Transverse colon (tissue), 4 donors: ENCODE data around the gene SLC39A8. TPM values are rescaled to one million over a fixed set of nuclear protein-coding genes. Genes with fewer than 3 reads are reported as not detected.

ENCODE experiments used
- DNase-seq: peaks from one replicate; pipeline ENCODE4 v3.0.0-alpha.2; 2019
- H3K27ac ChIP-seq, 4 donors: fragments of 200-600 bp; sonication (generic); 2 replicates each; pipeline ENCODE4 v1.5.1; 2016 to 2018; ENCODE audit warnings: inconsistent platforms in 4 of 4
- H3K27me3 ChIP-seq: fragments of 200-600 bp; sonication (generic); 2 replicates; pipeline ENCODE4 v1.5.1; 2017; ENCODE audit warnings: inconsistent platforms
- H3K36me3 ChIP-seq, 4 donors: fragments of 200-600 bp; sonication (generic); 2 replicates each; pipeline ENCODE4 v1.5.1; 2017 to 2019; ENCODE audit warnings: inconsistent platforms in 4 of 4
- H3K4me1 ChIP-seq, 4 donors: fragments of 200-600 bp; sonication (generic); 2 replicates each; pipeline ENCODE4 v1.5.1; 2017 to 2020; ENCODE audit warnings: inconsistent platforms in 4 of 4
- H3K4me3 ChIP-seq, 4 donors: fragments of 200-600 bp; sonication (generic); 1 replicate in 1 of 4; 2 replicates in 3 of 4; pipeline versions ENCODE4 v1.5.1 to v1.6.1; 2017 to 2019; ENCODE audit warnings: inconsistent platforms in 4 of 4
- H3K9me3 ChIP-seq, 2 donors: fragments of 200-600 bp; sonication (generic); 2 replicates each; pipeline ENCODE4 v1.5.1; 2017 to 2019; ENCODE audit warnings: inconsistent platforms in 2 of 2
- CTCF ChIP-seq, 5 experiments: fragments of 200-600 bp in 3 of 5; fragments of 450-650 bp in 2 of 5; sonication (generic) in 3 of 5; IDR thresholded peaks; 1 replicate in 2 of 5; 2 replicates in 3 of 5; pipeline ENCODE4 v1.5.1; 2016 to 2017; ENCODE audit warnings: antibody characterized with exemption in 5 of 5, inconsistent platforms in 3 of 5, mild to moderate bottlenecking in 2 of 5, moderate library complexity in 1 of 5
- EP300 ChIP-seq: sonication (generic); formaldehyde crosslinking; IDR thresholded peaks from one replicate; pipeline ENCODE4 v1.6.1; 2017; ENCODE audit warnings: antibody characterized with exemption, low read depth
- POLR2A ChIP-seq: fragments of 450-650 bp; IDR thresholded peaks from one replicate; pipeline ENCODE4 v1.6.1; 2016; ENCODE audit warnings: antibody characterized with exemption, mild to moderate bottlenecking, moderate library complexity
- POLR2AphosphoS5 ChIP-seq, 3 donors: sonication (generic); formaldehyde crosslinking; IDR thresholded peaks; one replicate each; pipeline ENCODE4 v1.6.1; 2016; ENCODE audit warnings: antibody characterized with exemption in 3 of 3
- WGBS, 2 donors: methylation state at CpG; one replicate each; pipeline ENCODE4 v1.1.5; 2018; ENCODE audit warnings: low coverage in 1 of 2; 5-methylcytosine and 5-hydroxymethylcytosine counted together
- in situ Hi-C, 4 donors: fragments of 200-750 bp; cut with MboI; loops; one replicate each; pipeline versions ENCODE4 v1.15.0 to v1.15.1; 2017; ENCODE audit warnings: low sequenced_read_pairs in 3 of 4, low pct_ligation_motif_present in 1 of 4, low pct_unique_long_range_greater_than_20kb in 1 of 4
- intact Hi-C: fragments of 100-400 bp; cut with DNase I; formaldehyde crosslinking; loops from one replicate; pipeline ENCODE4 v1.15.1; 2023; ENCODE audit warnings: low total_unique reads
- total RNA-seq, 4 donors: library from RNA; depleted of rRNA; stranded (reverse); fragments of >200 nt; gene quantifications; one replicate each; pipeline ENCODE4 v1.1.0, GENCODE V29; 2016

SLC39A8 gene
- total RNA-seq, 4 donors from 2014 or later, result 21.7 to 83.8 (median 42.6) TPM

- no peaks in the 10 kb centered on the region for H3K4me1 ChIP-seq
- intact Hi-C loops (no loop called here), in situ Hi-C loops (no loop called here)
- peaks cover 0 to 20% (median 0%) of the 10 kb centered on the region in 4 donors for H3K36me3 ChIP-seq
- 66 to 80% methylated on average over 1 of the region's 1 CpG for WGBS, 2 donors
- TF ChIP-seq POLR2AphosphoS5 (IDR thresholded peaks at IDR 0.05) (no peak), CTCF (IDR thresholded peaks at IDR 0.05) (no peak), POLR2A (no peak), EP300 (no peak)
- no peaks in the 10 kb centered on the region for H3K9me3 ChIP-seq
- DNase-seq, result no peak
- H3K27me3 ChIP-seq, result no peaks in the 10 kb centered on the region
- H3K27ac ChIP-seq, result no peak overlapping the region
- no peak overlapping the region for H3K4me3 ChIP-seq
These were observed 42.5 kb downstream of the SLC39A8 start for GRCh38 chr4:102302762-102303161.

- intact Hi-C loops, result no loop called here
- Histone ChIP-seq H3K9me3 (no peaks in the 10 kb centered on the region), H3K4me1 (no peaks in the 10 kb centered on the region), H3K36me3 (peaks cover 0 to 20% (median 0%) of the 10 kb centered on the region in 4 donors), H3K27ac (no peak overlapping the region), H3K4me3 (no peak overlapping the region), H3K27me3 (no peaks in the 10 kb centered on the region)
- WGBS, 2 donors, result 85 to 86% methylated on average over 1 of the region's 1 CpG
- TF ChIP-seq EP300, result no peak
- no peak for TF ChIP-seq CTCF (IDR thresholded peaks at IDR 0.05)
- TF ChIP-seq POLR2AphosphoS5 (IDR thresholded peaks at IDR 0.05), result no peak
- TF ChIP-seq POLR2A, result no peak
- in situ Hi-C loops, result no loop called here
- DNase-seq, result no peak
These were observed 44.1 kb downstream of the SLC39A8 start for GRCh38 chr4:102301167-102301566.

DNA sequence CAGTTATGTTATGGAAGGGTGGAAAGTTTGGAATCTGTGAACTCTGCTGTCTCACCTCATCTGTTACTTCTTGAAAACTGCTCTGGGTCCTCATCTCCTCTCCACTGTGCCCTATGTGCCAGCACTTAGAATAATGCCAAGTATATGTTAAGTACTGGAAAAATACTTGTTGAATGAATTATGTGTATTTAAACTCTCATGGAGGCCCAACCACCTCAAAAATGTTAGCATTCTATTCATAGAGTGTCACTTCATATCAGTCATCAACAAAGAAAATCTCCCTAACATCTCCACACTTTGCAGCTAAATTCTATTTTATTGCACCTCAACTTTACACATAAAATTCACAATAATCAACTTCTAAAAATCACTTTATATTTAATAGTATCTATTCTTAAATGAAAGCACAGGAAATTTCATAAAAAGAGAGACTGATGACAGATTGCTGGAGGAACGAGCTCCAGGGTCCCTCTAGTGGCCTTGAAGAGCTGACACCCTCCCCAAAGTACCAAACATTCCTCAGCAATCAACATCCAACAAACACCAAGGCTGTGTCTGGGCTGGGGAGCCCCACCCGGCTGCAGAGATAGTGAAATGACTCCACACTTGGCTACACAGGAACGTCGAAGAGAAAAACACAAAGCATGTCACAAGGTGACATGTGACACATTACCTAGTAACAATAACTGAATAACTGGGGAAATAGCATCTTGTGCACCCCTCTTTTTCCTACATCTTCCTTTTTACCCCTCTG lies 45.8 kb downstream of the SLC39A8 start:
- intact Hi-C loops (no loop called here), in situ Hi-C loops (no loop called here)
- Histone ChIP-seq H3K27ac (no peak overlapping the region), H3K4me3 (no peak overlapping the region), H3K27me3 (no peaks in the 10 kb centered on the region), H3K4me1 (no peaks in the 10 kb centered on the region), H3K9me3 (no peaks in the 10 kb centered on the region), H3K36me3 (peaks cover 0 to 18% (median 0%) of the 10 kb centered on the region in 4 donors)
- DNase-seq, result no peak
- 0 to 9% methylated on average over 1 to 4 of the region's 4 CpGs for WGBS, 2 donors
- TF ChIP-seq POLR2AphosphoS5 (IDR thresholded peaks at IDR 0.05), result no peak
- TF ChIP-seq EP300, result no peak
- peak in 4 of 5 experiments; percentile 25 to 43 (median 34) for TF ChIP-seq CTCF (IDR thresholded peaks at IDR 0.05)
- no peak for TF ChIP-seq POLR2A

GRCh38 chr4:102298716-102299115 lies 46.6 kb downstream of the SLC39A8 start:
- Histone ChIP-seq H3K4me1 (no peaks in the 10 kb centered on the region), H3K9me3 (no peaks in the 10 kb centered on the region), H3K4me3 (no peak overlapping the region), H3K27ac (no peak overlapping the region), H3K36me3 (peaks cover 0 to 11% (median 0%) of the 10 kb centered on the region in 4 donors), H3K27me3 (no peaks in the 10 kb centered on the region)
- in situ Hi-C loops, result no loop called here
- DNase-seq, result no peak
- TF ChIP-seq CTCF (IDR thresholded peaks at IDR 0.05) (no peak), POLR2AphosphoS5 (IDR thresholded peaks at IDR 0.05) (no peak), EP300 (no peak), POLR2A (no peak)
- WGBS, 2 donors, result 89 to 100% methylated on average over 1 of the region's 1 CpG
- intact Hi-C loops, result no loop called here
